IPS-15b (cell line): ENCODE measurements around the gene RUVBL1.

Experiments
- H3K27me3 ChIP-seq: one replicate; pipeline ENCODE4 v1.6.1; 2013; ENCODE audit warnings: low read length; ENCODE audit not compliant: control insufficient read depth, insufficient read depth
- H3K36me3 ChIP-seq: one replicate; pipeline ENCODE4 v1.6.1; 2013; ENCODE audit warnings: low read length; ENCODE audit not compliant: control insufficient read depth, insufficient read depth
- H3K4me1 ChIP-seq: one replicate; pipeline ENCODE4 v1.6.1; 2013; ENCODE audit warnings: mild to moderate bottlenecking, low read length; ENCODE audit not compliant: control insufficient read depth, insufficient read depth
- H3K4me3 ChIP-seq: one replicate; pipeline ENCODE4 v1.5.1; 2013; ENCODE audit warnings: low read depth, low read length
- H3K9ac ChIP-seq: one replicate; pipeline ENCODE4 v1.6.1; 2013; ENCODE audit warnings: low read depth, mild to moderate bottlenecking, low read length
- H3K9me3 ChIP-seq: one replicate; pipeline ENCODE4 v1.6.1; 2013; ENCODE audit warnings: mild to moderate bottlenecking, low read length; ENCODE audit not compliant: control insufficient read depth, insufficient read depth

RUVBL1 gene

DNA sequence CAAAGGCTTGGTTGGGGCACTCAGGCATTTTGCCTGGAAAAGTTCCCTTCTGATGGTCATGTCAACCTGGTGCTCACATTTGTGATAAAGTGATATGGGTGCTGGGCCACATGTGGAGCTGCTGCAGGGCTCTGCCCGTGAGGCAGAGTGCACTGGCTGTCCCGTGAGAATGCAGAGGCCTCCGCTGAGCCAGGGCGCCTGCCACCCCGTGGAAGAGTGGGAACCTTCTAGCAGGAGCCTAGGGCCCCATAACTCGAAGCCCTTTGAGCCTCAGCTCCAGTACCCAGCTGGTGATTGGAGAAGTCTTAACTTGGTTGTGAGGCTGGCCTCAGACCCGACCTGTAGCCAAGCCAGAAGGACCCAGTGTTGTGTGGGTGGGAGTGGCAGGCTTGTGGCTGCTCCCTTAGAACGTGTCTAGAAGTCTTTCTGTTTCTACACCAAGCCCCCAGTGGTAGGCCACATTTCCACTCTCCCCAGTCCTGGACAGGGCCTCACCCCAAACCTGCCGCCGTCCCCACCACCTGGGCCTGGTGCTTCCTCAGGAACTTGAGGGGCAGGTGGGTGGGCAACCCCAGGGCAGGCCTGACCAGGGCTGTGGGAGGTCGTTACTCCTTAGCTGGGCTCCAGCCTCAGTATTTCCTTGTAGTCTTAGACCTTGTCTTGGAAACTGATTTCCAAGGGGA is 51.7 kb downstream of the RUVBL1 start:
- peaks cover 2% of the 10 kb centered on the region for H3K4me1 ChIP-seq
- no peaks in the 10 kb centered on the region for H3K9me3 ChIP-seq
- no peak overlapping the region for H3K4me3 ChIP-seq
- no peak overlapping the region for H3K9ac ChIP-seq
- peaks cover 50% of the 10 kb centered on the region for H3K36me3 ChIP-seq
- H3K27me3 ChIP-seq: no peaks in the 10 kb centered on the region

DNA sequence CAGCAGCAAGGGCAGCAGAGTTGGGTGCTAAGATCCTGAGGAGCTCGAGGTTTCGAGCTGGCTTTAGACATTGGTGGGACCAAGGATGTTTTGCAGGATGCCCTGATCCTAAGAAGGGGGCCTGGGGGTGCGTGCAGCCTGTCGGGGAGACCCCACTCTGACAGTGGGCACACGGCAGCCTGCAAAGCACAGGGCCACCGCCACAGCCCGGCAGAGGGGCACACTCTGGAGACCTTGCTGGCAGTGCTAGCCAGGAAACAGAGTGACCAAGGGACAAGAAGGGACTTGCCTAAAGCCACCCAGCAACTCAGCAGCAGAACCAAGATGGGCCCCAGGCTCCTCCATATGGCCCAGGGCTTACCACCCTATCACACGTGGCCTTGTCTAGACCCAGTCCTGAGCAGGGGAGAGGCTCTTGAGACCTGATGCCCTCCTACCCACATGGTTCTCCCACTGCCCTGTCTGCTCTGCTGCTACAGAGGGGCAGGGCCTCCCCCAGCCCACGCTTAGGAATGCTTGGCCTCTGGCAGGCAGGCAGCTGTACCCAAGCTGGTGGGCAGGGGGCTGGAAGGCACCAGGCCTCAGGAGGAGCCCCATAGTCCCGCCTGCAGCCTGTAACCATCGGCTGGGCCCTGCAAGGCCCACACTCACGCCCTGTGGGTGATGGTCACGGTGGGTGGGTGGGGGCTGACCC is 52.6 kb downstream of the RUVBL1 start:
- no peak overlapping the region for H3K4me3 ChIP-seq
- H3K9me3 ChIP-seq: no peaks in the 10 kb centered on the region
- H3K36me3 ChIP-seq: peaks cover 53% of the 10 kb centered on the region
- H3K27me3 ChIP-seq: no peaks in the 10 kb centered on the region
- H3K9ac ChIP-seq: no peak overlapping the region
- peaks cover 2% of the 10 kb centered on the region for H3K4me1 ChIP-seq

DNA sequence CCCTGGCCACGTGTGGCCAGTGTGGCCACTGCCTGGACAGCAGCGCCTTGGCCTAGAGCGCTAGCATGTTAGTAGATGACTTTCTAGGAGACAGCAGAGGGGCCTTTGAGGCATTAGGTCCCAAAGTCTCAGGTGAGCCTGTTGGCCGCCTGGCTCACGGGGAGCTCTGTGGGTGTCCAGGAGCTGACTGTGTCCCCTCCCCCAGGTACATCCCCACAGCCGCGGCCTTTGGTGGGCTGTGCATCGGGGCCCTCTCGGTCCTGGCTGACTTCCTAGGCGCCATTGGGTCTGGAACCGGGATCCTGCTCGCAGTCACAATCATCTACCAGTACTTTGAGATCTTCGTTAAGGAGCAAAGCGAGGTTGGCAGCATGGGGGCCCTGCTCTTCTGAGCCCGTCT is 54.3 kb downstream of the RUVBL1 start:
- Histone ChIP-seq H3K9me3 (no peaks in the 10 kb centered on the region), H3K36me3 (peaks cover 67% of the 10 kb centered on the region), H3K9ac (no peak overlapping the region), H3K4me3 (no peak overlapping the region), H3K4me1 (no peaks in the 10 kb centered on the region), H3K27me3 (no peaks in the 10 kb centered on the region)

DNA sequence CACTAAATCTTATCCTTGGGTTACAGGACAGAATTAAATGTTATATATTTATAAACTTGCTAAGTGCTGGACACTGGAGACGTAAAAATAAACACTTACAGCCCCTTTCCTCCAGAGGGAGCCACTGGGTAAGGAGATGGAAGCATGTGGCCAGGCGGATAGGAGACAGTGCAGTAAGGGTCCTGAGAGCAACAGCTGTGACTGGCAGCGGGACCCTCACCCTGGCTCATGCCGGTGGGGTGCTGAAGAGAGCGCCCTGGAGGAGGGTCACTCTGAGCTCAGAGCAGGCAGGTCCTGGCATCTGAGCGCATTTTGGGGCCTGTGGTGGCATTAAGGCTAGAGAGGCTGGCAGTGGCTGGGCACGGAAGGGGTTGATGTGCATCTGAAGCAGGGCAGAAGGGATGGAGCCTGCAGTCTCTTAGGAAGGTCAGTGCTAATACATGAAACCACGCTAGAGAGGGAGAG is 55.4 kb downstream of the RUVBL1 start:
- Histone ChIP-seq H3K4me3 (no peak overlapping the region), H3K9ac (no peak overlapping the region), H3K4me1 (no peaks in the 10 kb centered on the region), H3K9me3 (no peaks in the 10 kb centered on the region), H3K27me3 (no peaks in the 10 kb centered on the region), H3K36me3 (peaks cover 75% of the 10 kb centered on the region)

DNA sequence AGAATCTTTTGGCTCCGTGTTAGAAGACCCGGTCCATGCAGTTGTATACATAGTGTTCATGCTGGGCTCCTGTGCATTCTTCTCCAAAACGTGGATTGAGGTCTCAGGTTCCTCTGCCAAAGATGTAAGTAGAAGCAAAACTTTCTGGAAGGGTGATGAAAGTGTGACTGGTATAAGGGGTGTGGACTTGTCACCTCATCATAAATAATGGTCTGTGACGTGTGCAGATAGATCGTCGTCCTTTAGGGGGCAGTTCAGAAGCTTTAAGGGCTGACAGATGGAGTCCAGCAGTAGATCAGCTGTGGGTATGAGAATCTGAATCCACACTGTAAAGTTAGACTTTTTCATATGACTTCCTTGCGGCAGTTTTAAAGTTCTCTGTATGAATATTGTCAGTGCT is 56.1 kb downstream of the RUVBL1 start:
- H3K27me3 ChIP-seq: no peaks in the 10 kb centered on the region
- no peak overlapping the region for H3K4me3 ChIP-seq
- H3K9ac ChIP-seq: no peak overlapping the region
- H3K36me3 ChIP-seq: peaks cover 80% of the 10 kb centered on the region
- H3K9me3 ChIP-seq: no peaks in the 10 kb centered on the region
- no peaks in the 10 kb centered on the region for H3K4me1 ChIP-seq

DNA sequence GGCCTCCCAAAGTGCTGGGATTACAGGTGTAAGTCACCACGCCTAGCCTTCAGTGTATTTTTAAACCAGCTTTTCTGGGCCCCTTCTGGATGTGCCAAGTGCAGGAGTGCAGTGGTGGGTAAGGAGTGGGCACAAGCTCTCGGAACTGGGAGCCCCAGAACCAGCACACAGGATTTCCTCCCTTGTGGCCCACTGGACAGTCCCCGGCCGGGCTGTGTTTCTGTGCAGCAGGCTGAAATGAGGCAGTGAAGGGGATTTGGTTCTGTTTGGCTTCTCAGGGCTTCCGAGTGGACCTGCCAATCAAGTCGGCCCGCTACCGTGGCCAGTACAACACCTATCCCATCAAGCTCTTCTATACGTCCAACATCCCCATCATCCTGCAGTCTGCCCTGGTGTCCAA is 56.9 kb downstream of the RUVBL1 start:
- no peaks in the 10 kb centered on the region for H3K9me3 ChIP-seq
- H3K9ac ChIP-seq: no peak overlapping the region
- no peaks in the 10 kb centered on the region for H3K27me3 ChIP-seq
- H3K4me3 ChIP-seq: no peak overlapping the region
- H3K4me1 ChIP-seq: no peaks in the 10 kb centered on the region
- peaks cover 81% of the 10 kb centered on the region for H3K36me3 ChIP-seq

DNA sequence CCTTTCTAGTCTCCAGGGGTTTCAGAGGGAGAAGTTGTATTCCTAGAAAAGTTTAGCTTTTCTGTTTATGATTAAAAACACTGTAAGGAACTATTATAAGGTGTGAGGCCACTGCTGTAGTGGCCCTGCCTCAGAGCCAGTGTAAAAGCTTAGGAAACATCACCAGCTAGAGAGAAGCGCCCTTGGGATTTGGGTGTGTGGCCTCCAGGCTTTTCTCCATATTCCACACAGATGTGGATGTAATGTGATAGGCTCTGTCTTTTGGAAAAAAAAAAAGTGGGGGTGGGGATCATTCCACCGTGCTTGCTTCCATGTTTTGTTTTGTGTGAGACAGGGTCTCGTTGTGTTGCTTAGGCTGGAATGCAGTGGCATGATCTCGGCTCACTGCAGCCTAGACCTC is 57.5 kb downstream of the RUVBL1 start:
- peaks cover 82% of the 10 kb centered on the region for H3K36me3 ChIP-seq
- no peaks in the 10 kb centered on the region for H3K9me3 ChIP-seq
- no peaks in the 10 kb centered on the region for H3K27me3 ChIP-seq
- H3K4me3 ChIP-seq: no peak overlapping the region
- no peak overlapping the region for H3K9ac ChIP-seq
- no peaks in the 10 kb centered on the region for H3K4me1 ChIP-seq

DNA sequence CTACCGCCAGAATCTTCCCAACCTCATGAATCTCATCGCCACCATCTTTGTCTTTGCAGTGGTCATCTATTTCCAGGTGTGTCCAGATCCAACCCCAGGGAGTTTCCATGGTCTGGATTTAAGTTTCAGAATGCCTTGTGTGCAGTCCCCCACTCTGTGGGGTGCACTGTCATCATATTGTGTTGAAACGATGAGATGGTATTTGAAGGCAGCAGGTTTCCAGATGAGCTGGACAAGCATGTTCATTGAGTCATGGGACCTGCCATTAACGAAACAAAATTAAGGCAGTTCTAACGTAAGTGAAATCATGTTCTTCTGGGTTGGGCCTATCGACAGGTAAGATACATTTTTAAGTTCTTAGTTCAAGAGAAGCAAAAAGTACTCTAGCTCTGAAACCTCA is 58.6 kb downstream of the RUVBL1 start:
- H3K9me3 ChIP-seq: no peaks in the 10 kb centered on the region
- H3K4me3 ChIP-seq: no peak overlapping the region
- H3K27me3 ChIP-seq: no peaks in the 10 kb centered on the region
- no peaks in the 10 kb centered on the region for H3K4me1 ChIP-seq
- H3K36me3 ChIP-seq: peaks cover 81% of the 10 kb centered on the region
- no peak overlapping the region for H3K9ac ChIP-seq

DNA sequence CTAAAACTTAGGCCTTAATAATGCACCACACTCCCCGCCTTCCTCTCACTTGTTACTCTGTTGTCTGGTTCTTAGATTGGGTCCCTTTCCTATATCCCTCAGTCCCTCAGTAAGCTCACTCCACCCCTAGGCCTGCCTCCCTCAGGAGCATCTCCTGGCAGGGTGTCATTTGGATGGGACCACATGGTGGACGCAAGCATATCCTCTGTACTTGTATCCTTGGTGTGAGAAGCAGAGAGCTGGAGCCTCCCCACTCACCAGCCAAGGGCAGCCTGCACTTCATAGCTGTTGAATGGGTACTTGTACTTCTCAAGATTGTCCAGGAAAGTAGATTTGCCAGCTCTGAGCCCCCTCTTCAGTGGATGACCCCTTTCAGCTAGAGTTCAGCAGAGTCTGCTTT is 59.7 kb downstream of the RUVBL1 start:
- Histone ChIP-seq H3K9me3 (no peaks in the 10 kb centered on the region), H3K4me1 (no peaks in the 10 kb centered on the region), H3K9ac (no peak overlapping the region), H3K27me3 (no peaks in the 10 kb centered on the region), H3K4me3 (no peak overlapping the region), H3K36me3 (peaks cover 76% of the 10 kb centered on the region)

DNA sequence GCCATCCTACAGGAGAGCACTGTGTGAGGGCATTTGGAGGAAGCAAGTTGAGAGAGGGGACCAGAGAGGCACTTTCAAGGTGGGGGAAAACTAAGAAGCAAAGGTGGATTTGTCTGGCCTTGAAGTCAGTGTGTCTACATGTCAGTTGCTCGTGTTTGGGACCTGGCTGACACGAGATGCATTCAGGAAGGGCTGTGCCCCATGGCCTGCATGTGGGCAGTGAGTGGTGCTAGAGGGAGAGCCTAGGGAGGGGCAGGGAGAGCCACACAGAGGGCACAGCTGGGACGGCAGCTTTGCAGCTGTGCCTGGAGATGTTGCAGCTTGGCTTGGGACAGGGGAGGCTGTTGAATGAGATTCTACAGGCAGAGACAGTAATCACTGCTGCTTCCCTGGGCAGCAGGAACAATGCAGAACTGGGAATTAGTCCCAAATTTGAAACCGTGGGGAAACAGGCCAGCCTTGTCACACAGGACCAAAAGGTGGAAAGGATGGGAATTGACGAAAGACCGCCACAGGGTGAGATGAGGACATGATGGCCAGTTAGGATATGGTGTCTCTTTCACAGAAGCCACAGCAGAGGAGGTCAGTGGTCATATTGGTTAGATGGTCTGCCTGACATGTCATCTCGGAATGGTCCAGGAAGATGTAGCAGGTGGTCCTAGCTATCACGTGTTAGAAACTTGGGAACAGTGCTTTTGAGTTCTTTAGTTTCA is 61.4 kb downstream of the RUVBL1 start:
- peaks cover 70% of the 10 kb centered on the region for H3K36me3 ChIP-seq
- H3K4me3 ChIP-seq: no peak overlapping the region
- no peaks in the 10 kb centered on the region for H3K27me3 ChIP-seq
- no peaks in the 10 kb centered on the region for H3K4me1 ChIP-seq
- no peaks in the 10 kb centered on the region for H3K9me3 ChIP-seq
- no peak overlapping the region for H3K9ac ChIP-seq

DNA sequence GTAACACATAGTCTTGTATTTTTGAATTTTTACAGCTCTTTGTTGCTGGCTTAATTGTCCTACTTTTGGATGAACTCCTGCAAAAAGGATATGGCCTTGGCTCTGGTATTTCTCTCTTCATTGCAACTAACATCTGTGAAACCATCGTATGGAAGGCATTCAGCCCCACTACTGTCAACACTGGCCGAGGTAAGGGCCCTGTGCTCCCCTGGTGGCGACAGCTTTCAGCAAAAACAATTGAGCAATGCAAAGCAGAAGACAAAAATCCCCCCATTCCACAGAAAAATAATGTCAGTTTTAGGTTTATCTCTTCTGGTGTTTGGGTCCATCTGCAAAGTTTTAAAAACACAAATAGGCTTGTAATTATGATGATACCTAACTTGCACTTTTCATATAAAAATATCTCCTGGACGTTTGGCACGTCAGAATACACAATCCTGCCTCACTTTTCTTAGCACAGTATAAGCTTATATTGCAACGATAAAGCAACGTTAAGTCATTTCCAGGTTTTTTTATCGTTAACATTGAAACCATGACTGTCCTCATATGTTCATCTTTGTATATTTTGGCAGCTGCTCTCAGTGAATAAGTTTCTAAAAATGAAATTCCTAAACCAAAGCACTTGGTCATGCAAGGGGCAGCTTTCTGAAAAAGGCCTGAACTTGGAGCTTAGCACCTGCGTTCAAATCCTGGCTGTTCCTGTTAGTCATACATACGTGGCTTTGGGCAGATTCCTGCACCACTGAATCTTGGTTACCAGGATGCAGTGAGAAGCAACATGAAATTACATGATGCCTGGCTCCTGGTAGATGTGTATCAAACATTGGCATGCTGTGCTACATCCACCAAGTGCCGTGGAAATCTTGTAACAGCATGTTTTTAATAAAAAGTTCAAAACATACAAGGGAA is 62.9 kb downstream of the RUVBL1 start:
- Histone ChIP-seq H3K27me3 (no peaks in the 10 kb centered on the region), H3K9me3 (no peaks in the 10 kb centered on the region), H3K4me3 (no peak overlapping the region), H3K4me1 (no peaks in the 10 kb centered on the region), H3K9ac (no peak overlapping the region), H3K36me3 (peaks cover 68% of the 10 kb centered on the region)
